Activated naive CD8-positive, alpha-beta T cell treated with anti-CD3 and anti-CD28 coated beads, Interleukin-2, amount 10 ng/mL, durations not matched to agents 7 days and 5 days (primary cell): ENCODE measurements around the gene GJB6. TPM values are rescaled to one million over a fixed set of nuclear protein-coding genes. Genes with fewer than 3 reads are reported as not detected.
A peak's percentile ranks its signal among the peaks of the same experiment; 100 is the strongest.

Experiments
- ATAC-seq: fragments of 150-1000 bp; cut with Tn5 transposase; one replicate; pipeline ENCODE4 v1.10.0; 2021; ENCODE audit warnings: low read depth, moderate library complexity
- POLR2A ChIA-PET: fragments of 350-600 bp; sonication (Branson Sonifier 250); formaldehyde crosslinking; loops from one replicate; lab custom pipeline; 2021; ENCODE audit warnings: antibody characterized with exemption; lab: Charles Lee
- DNase-seq: peaks from one replicate; pipeline ENCODE4 v3.0.0; 2021
- H3K27ac Mint-ChIP-seq: one replicate; pipeline ENCODE4 v1.8.0; 2022; ENCODE audit warnings: mild to moderate bottlenecking, mixed read lengths
- H3K27me3 Mint-ChIP-seq: one replicate; pipeline ENCODE4 v1.8.0; 2022; ENCODE audit warnings: mild to moderate bottlenecking, moderate library complexity, mixed read lengths
- H3K36me3 Mint-ChIP-seq: one replicate; pipeline ENCODE4 v1.8.0; 2021; ENCODE audit warnings: mild to moderate bottlenecking, mixed read lengths
- H3K4me1 Mint-ChIP-seq: one replicate; pipeline ENCODE4 v1.8.0; 2021; ENCODE audit warnings: mixed read lengths
- H3K4me3 Mint-ChIP-seq: one replicate; pipeline ENCODE4 v1.8.0; 2022; ENCODE audit warnings: mild to moderate bottlenecking, moderate library complexity, mixed read lengths
- H3K9me3 Mint-ChIP-seq: one replicate; pipeline ENCODE4 v1.8.0; 2021; ENCODE audit warnings: mixed read lengths
- total RNA-seq, 2 experiments: library from RNA; stranded (reverse); gene quantifications; one replicate each; pipeline ENCODE4 v1.2.3, GENCODE V29; 2021

The GJB6 gene
- total RNA-seq, 2 experiments from 2014 or later, result 5.1 to 6.3 TPM

GRCh38 chr13:20174656-20175405 is 57.3 kb downstream of the GJB6 start:
- H3K9me3 Mint-ChIP-seq, result no peaks in the 10 kb centered on the region
- ATAC-seq, result peak; percentile 77
- DNase-seq, result no peak
- peak overlapping the region; percentile 6 for H3K4me3 Mint-ChIP-seq
- peaks cover 5% of the 10 kb centered on the region for H3K4me1 Mint-ChIP-seq
- POLR2A ChIA-PET, result no interaction called here
- peaks cover 67% of the 10 kb centered on the region for H3K27me3 Mint-ChIP-seq
- H3K36me3 Mint-ChIP-seq, result no peaks in the 10 kb centered on the region
- no peak overlapping the region for H3K27ac Mint-ChIP-seq

DNA sequence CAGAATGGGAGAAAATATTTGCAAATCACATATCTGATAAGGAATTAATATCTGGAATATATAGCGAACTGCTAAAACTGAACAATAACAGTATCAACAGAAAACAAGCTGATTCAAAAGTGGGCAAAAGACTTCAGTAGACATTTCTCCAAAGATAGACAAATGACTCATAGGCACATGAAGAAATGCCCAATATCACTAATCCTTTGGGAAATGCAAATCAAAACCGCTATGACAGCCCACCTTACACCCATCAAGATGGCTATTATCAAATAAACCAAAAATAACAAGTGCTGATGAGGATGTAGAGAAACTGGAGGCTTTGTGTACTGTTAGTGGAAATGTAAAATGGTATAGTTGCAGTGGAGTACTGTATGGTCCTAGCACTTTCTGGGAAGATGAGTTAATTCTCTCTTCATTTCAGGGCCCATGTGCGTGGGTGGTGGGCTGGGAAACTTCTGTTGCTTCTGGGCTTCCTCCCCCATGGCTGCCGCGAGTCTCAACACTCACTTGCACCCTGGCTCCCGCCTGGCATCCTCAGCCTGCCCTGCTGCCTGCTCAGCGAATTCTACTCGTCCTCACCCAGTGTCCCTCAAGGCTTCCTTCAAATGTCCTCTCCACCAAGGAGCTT is 58.9 kb downstream of the GJB6 start:
- DNase-seq, result no peak
- Mint-ChIP-seq H3K9me3 (no peaks in the 10 kb centered on the region), H3K36me3 (no peaks in the 10 kb centered on the region), H3K27ac (no peak overlapping the region), H3K27me3 (peaks cover 55% of the 10 kb centered on the region), H3K4me1 (peaks cover 11% of the 10 kb centered on the region), H3K4me3 (no peak overlapping the region)
- ATAC-seq, result no peak
- POLR2A ChIA-PET, result no interaction called here

Other genes starting within 250 kb of the GJB6 start
- gene GJA3, start 71.3 kb downstream of the GJB6 start, total RNA-seq, result under 1 TPM; 0.39 to 0.54 TPM
- under 1 TPM; 0.20 to 0.22 TPM for gene GJB2, start 39.4 kb downstream of the GJB6 start, total RNA-seq